GM18499 (cell line): ENCODE measurements around the gene ZNF90.
"Not testable (repeated sequence)": the region's sequence is repeated elsewhere in the genome, so short reads cannot be mapped to it uniquely, and the experiment has no call there.

Source experiments
- ATAC-seq: cut with Tn5 transposase; IDR thresholded peaks from one replicate; pipeline ENCODE4 v1.9.1; 2021; ENCODE audit warnings: moderate number of reproducible peaks; ENCODE audit not compliant: insufficient read depth, unreplicated experiment

The ZNF90 gene

GRCh38 chr19:20102097-20102496 is 24.3 kb downstream of the ZNF90 start:
- no peak for ATAC-seq

GRCh38 chr19:20103091-20103740 is 25.4 kb downstream of the ZNF90 start:
- ATAC-seq = no peak

GRCh38 chr19:20107301-20107700 is 29.5 kb downstream of the ZNF90 start:
- no peak for ATAC-seq

DNA sequence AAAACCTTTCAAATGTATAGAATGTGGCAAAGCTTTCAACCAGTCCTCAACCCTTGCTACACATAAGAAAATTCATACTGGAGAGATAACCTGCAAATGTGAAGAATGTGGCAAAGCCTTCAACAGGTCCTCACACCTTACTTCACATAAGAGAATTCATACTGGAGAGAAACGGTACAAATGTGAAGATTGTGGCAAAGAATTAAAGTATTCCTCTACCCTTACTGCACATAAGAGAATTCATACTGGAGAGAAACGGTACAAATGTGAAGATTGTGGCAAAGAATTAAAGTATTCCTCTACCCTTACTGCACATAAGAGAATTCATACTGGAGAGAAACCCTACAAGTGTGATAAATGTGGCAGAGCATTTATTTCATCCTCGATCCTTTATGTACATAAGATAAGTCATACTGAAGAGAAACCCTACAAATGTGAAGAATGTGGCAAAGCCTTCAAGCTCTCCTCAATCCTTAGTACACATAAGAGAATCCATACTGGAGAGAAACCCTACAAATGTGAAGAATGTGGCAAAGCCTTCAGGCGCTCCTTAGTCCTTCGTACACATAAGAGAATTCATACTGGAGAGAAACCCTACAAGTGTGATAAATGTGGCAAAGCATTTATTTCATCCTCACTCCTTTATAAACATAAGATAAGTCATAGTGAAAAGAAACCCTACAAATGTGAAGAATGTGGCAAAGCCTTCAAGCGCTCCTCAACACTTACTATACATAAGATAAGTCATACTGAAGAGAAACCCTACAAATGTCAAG is 40.5 kb downstream of the ZNF90 start:
- not testable (repeated sequence) for ATAC-seq

DNA sequence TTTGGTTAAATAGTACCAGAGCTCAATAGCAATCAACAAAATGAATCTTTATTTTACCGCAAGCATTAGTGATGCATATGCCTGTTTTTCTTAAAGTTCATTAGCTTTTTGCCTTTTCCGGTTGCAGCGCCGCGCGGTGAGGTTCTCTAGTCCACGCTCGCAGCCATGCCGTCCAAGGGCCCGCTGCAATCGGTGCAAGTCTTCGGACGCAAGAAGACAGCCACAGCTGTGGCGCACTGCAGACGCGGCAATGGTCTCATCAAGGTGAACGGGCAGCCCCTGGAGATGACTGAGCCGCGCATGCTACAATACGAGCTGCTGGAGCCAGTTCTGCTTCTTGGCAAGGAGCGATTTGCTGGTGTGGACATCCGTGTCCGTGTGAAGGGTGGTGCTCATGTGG is 47.1 kb downstream of the ZNF90 start:
- no peak for ATAC-seq

- not testable (repeated sequence) for ATAC-seq
Measured at GRCh38 chr19:20132933-20133332, 55.1 kb downstream of the ZNF90 start.

GRCh38 chr19:20137714-20138113 is 59.9 kb downstream of the ZNF90 start:
- ATAC-seq = not testable (repeated sequence)

GRCh38 chr19:20151617-20152145 is 73.9 kb downstream of the ZNF90 start:
- ATAC-seq = no peak

DNA sequence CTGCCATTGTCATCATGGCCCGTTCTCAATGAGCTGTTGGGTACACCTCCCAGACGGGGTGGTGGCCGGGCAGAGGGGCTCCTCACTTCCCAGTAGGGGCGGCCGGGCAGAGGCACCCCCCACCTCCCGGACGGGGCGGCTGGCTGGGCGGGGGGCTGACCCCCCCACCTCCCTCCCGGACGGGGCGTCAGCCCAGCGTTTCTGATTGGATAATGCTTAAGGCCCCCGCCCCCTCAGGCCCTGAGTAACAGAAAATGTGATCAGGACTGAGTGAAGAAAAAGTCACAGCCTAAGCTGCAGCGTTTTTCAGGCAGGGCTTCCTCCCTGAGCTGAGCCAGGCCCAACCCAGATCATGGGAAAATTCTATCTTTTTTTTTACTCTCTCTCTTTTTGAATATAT is 74.7 kb downstream of the ZNF90 start:
- not testable (repeated sequence) for ATAC-seq

- no peak for ATAC-seq
Measured at GRCh38 chr19:20153281-20153680, 75.5 kb downstream of the ZNF90 start.

GRCh38 chr19:20154636-20155035 is 76.8 kb downstream of the ZNF90 start:
- no peak for ATAC-seq

DNA sequence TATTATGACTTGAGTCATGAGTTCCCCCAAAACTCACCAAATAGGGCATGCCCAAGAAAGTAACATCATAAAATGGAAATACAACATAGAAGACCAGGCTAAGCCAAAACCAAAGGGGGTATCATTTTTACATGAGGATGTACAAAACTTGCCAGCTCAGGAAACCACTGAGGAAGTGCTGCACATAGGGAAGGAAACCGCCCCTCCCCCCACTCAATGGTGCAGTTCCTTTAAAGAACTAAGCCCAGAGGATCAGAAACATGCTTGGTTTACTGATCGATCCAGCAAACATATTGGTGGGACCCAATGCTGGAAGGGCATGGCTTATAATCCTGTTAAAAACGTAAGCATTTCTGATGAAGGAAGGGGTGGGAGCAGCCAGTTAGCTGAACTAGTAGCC is 85.0 kb downstream of the ZNF90 start:
- no peak for ATAC-seq

- no peak for ATAC-seq
Measured at GRCh38 chr19:20164456-20164855, 86.7 kb downstream of the ZNF90 start.

DNA sequence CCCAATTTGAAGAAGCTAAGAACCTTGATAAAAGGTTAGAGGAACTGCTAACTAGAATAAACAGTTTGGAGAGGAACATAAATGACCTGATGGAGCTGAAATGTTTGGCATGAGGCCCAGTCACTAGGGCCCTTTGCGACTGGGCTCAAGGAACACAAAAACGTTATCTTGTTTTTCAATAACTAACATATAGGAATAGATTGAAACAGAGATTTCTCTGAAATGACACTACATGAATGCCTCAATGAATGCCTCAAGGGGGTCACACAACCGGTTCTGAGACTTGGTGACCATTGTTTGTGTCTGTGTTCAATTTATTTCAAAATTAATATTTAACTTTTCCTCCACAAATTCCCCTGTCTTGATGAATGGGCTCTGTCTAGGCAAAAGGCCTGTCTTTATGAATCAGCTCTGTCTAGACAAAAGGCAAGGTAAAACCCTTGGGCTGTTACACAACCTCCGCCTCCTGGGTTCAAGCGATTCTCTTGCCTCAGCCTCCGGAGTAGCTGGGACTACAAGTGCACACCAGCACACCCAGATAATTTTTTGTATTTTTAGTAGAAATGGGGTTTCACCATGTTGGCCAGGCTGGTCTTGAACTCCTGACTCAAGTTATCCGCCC is 88.3 kb downstream of the ZNF90 start:
- ATAC-seq = no peak

- ATAC-seq = peak; percentile 86
Measured at GRCh38 chr19:20167020-20167644, 89.3 kb downstream of the ZNF90 start, which contains the start of gene ZNF486. TSS of gene ZNF486 (plus strand) at chr19:20167214. CDS start at chr19:20167331, 117 bp downstream.

- no peak for ATAC-seq
Measured at GRCh38 chr19:20167651-20168122, 89.9 kb downstream of the ZNF90 start.
